Adrenal gland (tissue), 5 donors: ENCODE data around the gene LEMD1.

Experiments used
- POLR2A ChIP-seq, 2 donors: fragments of 450-650 bp; IDR thresholded peaks; one replicate each; pipeline ENCODE4 v1.6.1; 2017; ENCODE audit warnings: antibody characterized with exemption in 2 of 2, mild to moderate bottlenecking in 2 of 2, moderate library complexity in 1 of 2
- TF ChIP-seq, protein P1 (sequence below), 6 experiments: fragments of 450-650 bp in 4 of 6; fragments of 200-600 bp in 2 of 6; sonication (generic) in 1 of 6; IDR thresholded peaks; 1 replicate in 5 of 6; 2 replicates in 1 of 6; pipeline versions ENCODE4 v1.5.1 to v1.8.0; 2016 to 2021; ENCODE audit warnings: antibody characterized with exemption in 6 of 6, mild to moderate bottlenecking in 2 of 6, moderate library complexity in 1 of 6
- donor health status: DM: no; HTN: no; CAD: no.

GRCh38 chr1:205373022-205373797, 48.6 kb downstream of the LEMD1 start:
- TF ChIP-seq POLR2A (IDR thresholded peaks at IDR 0.05) = peak in 1 of 2 donors; percentile 8
- TF ChIP-seq, protein P1, sequence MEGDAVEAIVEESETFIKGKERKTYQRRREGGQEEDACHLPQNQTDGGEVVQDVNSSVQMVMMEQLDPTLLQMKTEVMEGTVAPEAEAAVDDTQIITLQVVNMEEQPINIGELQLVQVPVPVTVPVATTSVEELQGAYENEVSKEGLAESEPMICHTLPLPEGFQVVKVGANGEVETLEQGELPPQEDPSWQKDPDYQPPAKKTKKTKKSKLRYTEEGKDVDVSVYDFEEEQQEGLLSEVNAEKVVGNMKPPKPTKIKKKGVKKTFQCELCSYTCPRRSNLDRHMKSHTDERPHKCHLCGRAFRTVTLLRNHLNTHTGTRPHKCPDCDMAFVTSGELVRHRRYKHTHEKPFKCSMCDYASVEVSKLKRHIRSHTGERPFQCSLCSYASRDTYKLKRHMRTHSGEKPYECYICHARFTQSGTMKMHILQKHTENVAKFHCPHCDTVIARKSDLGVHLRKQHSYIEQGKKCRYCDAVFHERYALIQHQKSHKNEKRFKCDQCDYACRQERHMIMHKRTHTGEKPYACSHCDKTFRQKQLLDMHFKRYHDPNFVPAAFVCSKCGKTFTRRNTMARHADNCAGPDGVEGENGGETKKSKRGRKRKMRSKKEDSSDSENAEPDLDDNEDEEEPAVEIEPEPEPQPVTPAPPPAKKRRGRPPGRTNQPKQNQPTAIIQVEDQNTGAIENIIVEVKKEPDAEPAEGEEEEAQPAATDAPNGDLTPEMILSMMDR (IDR thresholded peaks at IDR 0.05) = no peak
